ENCODE results near the gene FBXW5.

The FBXW5 gene

DNA sequence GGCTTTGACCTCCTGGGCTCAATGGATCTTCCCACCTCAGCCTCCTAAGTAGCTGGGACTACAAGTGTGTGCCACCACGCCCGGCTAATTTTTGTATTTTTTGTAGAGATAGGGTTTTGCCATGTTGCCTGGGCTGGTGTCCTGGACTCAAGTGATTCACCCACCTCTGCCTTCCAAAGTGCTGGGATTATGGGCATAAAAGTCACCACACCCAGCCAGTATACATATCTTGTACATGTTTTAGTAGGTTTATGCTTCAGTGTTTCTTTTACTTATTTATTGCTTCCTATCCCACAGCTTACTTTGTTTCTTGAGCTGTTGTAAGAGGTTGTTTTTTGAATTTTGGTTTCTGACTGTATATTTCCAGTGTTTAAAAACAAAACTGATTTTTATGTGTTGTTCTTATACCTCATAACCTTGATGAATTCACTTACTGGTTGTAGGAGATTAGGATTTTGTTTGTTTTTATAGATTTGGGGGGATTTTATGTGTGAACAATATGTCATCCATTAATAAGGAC is 12.9 kb downstream of the FBXW5 start:
- DNase-seq = no peak

DNA sequence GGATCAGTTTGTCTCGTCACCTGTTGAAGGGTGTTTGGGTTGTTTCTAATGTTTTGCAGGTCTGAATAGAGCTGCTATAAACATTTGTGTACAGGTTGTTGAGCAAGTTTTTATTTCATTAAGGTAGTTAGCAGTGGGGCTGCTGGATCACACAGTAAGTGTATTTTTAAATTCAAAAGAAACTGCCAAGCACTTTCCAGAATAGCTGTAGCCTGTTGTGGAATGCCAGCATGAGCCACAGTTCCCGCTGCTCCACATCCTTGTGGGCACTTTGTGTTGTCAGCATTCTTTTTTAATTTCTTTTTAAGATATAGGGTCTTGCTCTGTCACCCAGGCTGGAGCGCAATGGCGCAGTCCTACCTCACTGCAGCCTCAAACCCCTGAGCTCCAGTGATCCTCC is 14.5 kb downstream of the FBXW5 start:
- DNase-seq = no peak

DNA sequence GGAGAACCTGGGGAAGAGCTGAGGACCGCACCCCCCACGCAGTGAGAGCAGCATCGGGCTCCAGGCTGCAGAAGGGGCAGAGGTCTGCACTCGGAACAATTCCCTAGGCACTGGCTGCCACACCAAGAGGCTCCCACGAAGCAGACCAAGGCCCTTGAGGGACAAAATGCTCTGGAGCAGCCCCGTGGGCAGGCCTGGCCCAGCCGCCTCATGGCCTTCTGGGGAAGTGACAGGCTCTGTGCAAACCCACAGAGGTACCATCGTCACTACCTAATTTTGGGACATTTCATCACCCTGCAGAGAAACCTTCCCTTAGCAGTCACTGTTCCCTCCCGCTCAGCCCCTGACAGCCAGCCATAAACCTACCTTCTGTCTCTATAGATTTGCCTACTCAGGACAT is 15.9 kb downstream of the FBXW5 start:
- DNase-seq = no peak

- DNase-seq = no peak
Measured at GRCh38 chr9:136927343-136928271, 16.9 kb downstream of the FBXW5 start.

DNA sequence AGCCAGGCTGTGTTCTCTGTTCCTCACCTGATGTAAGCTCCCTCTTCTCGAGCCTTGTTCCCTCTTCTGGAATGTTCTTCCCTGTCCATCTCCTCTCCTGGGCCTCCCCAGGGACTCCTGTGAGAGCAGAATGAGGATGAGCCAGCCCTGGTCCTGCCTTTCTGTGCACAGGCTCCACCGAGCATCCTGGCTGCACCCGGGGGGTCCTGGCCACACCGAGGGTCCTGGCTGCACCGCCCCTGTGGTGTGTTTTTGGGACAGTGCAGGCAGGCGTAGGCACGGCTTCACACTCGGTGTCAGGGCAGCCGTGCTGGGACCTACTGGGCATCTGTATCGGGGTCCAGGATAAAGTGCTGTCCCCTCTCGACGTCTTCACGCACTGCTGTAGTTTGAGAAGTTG is 17.8 kb downstream of the FBXW5 start:
- DNase-seq = no peak

- no peak for DNase-seq
Measured at GRCh38 chr9:136926154-136926704, 18.3 kb downstream of the FBXW5 start.

DNA sequence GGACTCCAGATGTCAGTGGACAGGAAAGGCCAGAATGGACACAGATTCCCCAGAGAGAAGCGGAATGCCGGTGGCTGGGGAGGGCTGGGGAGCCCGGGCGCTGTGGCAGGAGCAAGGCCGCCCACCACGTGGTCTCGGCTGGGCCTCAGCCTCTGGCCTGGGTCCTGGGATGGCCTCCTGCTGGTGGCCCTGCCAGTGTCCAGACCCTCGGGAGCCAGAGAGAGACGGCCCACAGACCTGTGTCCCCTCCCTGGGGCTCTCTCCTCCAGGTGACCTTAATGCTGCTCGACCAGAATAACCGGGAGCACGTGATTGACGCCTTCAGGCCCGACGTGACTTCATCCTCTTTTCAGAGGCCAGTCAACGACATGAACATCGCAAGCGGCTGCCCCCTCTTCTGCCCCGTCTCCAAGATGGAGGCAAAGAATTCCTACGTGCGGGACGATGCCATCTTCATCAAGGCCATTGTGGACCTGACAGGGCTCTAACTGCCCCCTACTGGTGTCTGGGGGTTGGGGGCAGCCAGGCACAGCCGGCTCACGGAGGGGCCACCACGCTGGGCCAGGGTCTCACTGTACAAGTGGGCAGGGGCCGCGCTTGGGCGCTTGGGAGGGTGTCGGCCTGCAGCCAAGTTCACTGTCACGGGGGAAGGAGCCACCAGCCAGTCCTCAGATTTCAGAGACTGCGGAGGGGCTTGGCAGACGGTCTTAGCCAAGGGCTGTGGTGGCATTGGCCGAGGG is 19.0 kb downstream of the FBXW5 start:
- no peak for DNase-seq

- no peak for DNase-seq
Measured at GRCh38 chr9:136923881-136924280, 20.7 kb downstream of the FBXW5 start.

DNA sequence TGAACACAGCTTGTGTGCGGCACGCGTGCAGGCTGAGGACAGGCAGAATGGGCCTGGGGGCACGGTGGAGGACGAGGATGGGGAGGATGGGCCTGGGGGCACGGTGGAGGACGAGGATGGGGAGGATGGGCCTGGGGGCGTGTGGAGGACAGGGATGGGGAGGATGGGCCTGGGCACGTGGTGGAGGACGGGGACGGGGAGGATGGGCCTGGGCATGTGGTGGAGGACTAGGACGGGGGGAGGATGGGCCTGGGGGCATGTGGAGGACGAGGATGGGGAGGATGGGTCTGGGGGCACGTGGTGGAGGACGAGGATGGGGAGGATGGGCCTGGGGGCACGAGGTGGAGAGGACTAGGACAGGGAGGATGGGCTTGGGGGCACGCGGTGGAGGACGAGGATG is 22.0 kb downstream of the FBXW5 start:
- no peak for DNase-seq

- no peak for DNase-seq
Measured at GRCh38 chr9:136921718-136922117, 22.8 kb downstream of the FBXW5 start.

DNA sequence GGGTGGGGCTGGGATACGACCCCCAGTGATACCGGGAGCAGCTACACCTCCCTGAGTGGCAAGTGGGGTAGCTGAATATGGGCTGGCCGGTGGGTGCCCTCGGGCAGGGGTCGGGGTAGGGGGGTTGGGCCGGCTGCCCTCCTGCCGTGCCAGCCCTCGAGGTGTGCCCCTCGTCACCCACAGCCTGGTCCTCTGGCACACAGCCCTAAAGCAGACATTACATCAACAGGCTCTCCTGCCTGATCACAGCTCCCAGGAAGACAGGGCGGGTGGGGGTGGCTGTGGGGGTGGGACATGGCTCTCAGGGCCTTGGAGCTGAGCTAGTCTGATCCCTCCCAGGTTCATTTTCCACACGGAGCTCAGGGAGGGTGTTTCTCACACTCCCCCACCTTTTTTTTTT is 23.2 kb downstream of the FBXW5 start:
- DNase-seq = no peak

DNA sequence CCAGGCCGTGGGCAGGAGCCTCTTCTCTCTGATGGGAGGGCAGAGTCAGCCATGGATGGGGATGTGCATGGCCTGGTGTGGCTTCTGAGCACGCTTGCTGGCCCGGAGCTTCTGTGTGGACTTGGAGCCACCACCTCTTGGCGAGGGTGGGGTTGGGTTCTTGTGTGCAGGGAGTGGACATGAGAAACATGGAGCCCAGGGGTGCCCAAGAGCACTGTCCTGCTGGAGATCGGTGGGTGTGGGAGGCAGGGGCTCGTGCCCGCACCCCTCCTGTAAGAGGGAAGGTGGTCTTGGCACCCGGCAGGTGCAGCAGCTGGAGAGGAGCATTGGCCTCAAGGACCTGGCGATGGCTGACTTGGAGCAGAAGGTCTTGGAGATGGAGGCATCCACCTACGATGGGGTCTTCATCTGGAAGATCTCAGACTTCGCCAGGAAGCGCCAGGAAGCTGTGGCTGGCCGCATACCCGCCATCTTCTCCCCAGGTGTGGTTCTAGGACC is 23.8 kb downstream of the FBXW5 start:
- no peak for DNase-seq

GRCh38 chr9:136920069-136920468 is 24.5 kb downstream of the FBXW5 start:
- no peak for DNase-seq

DNA sequence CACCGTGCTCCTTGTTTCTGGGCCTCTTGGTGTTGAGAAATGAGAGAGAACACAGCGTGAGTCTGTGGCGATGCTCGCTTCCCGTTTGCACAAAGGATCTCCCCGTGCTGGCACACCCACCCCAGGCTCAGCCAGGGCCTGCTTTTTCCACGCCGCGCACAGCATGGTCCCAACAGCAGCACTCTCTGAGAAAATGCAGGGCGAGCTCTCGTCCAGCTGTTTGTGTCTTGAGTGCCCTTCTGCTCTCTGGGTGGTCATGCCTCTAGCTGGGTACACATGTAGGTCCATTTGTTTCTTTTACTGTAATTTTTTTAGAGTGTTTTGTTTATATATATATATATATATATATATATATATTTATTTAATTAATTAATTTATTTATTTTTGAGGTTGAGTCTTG is 26.6 kb downstream of the FBXW5 start:
- no peak for DNase-seq

- DNase-seq = no peak
Measured at GRCh38 chr9:136916330-136917184, 28.0 kb downstream of the FBXW5 start.

DNA sequence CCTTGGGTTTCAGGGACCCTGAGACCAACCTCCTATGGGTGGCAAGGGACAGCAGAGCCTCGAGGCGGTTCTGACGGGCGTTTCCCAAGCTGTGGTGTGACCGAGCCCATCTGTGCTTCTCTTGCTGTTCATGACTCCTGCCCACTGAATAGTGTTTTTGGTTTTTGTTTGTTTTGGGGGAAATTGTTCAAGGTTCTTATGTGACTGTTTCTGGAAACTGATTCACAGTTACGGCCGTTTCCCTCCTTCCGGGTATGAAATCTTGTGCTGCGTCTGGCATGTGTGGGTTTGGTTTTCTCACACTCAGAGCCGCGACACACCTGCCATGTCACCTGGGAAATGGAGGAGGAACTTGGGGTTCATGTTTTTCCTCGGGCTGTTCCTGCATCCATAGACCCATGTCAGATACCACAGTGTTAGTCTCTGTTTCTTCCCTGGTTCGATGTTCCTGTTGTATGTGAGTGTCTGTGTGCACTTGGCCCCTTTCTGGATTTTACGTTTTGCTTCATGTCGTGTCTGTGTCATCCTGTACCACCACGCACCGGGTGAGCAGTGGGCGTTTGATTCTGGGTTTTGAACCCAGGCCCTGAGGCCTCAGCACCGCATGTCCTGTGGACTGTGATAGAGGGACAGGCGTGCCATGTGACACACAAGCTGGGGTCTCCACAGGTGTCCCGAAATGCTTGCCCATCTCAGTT is 28.8 kb downstream of the FBXW5 start:
- no peak for DNase-seq

GRCh38 chr9:136913701-136914438 is 30.7 kb downstream of the FBXW5 start:
- DNase-seq = no peak

- DNase-seq = no peak
Measured at GRCh38 chr9:136910901-136911245, 33.7 kb downstream of the FBXW5 start.

DNA sequence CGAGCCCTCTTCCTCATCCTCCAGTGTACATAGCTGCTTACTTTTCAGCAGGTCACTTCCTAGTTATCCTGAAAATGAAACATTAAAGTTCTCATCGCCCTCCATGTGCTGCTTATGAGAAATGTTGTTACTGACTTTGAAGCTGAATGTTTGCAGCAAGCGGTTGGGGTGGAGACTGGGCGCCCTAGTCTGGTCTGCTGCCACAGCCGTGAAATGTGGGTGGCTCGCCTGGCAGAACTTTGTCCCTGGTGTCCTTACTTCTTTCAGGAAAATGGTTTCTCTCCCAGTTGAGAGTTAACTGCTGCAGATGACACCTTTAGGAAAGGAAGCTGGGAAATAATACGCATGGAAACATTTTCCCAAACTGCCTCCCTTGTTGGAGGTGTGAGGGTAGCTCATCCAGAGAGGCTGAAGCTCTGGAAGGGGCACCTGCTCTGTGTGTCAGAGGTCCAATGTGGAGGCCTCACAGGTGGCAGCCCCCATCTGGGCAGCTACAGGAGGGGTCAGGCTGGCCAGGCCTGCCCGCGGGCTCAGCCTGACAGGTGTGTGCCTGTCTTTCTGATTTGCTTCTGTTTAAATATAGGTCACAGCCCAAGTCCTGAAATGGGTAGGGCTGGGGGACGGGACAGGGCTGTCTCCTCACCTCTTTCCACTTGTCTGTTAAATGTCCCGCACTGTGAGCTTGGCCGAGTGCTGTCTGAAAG is 34.2 kb downstream of the FBXW5 start:
- no peak for DNase-seq
